GM18498 (cell line): ENCODE measurements around the gene CNTN4.

Experiments
- ATAC-seq: cut with Tn5 transposase; IDR thresholded peaks from one replicate; pipeline ENCODE4 v1.9.1; 2021; ENCODE audit warnings: mild to moderate bottlenecking, moderate library complexity; ENCODE audit not compliant: unreplicated experiment

Gene CNTN4

GRCh38 chr3:2148561-2149340 lies 50.1 kb downstream of the CNTN4 start:
- ATAC-seq: no peak

DNA sequence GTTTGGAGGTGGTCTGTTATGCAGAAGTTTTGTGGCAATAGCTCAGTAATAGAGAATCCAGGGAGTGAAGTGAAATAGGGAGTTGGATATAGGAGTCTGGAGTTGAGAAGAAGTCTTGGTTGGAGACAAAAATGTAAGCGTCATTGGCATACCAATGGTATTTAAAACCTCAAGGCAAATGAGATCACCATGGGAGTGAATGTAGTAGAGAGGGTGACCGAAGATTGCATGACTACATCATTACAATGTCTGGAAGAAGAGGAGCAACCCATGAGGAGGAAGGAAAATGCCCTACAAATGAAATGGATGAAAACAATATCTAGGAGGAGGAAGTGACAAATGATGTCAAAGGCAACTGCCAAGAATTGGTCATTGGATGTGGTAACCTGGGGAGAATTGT lies 54.4 kb downstream of the CNTN4 start:
- ATAC-seq: no peak

GRCh38 chr3:2153547-2153946 lies 54.9 kb downstream of the CNTN4 start:
- ATAC-seq: no peak

GRCh38 chr3:2154621-2155020 lies 56.0 kb downstream of the CNTN4 start:
- no peak for ATAC-seq

GRCh38 chr3:2156244-2156847 lies 57.7 kb downstream of the CNTN4 start:
- ATAC-seq: no peak

DNA sequence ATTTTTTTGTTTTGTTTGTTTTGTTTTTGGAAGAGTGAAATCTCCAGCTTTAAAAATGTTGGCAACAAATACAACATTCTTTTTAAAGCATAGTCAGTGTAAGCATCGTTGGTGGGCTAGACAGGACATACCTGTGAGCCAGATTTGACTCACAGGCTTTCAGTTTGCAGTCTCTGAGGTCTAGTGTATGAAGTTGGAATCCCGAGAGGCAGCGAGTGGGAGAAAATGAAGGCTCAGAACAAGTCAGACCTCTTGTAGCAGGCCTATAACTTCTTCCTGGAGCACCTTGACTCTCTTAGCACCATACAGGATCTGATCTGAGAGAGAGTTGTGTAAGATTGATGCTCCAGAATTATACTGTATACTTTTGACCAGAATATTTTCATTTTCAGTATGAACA lies 60.2 kb downstream of the CNTN4 start:
- no peak for ATAC-seq

GRCh38 chr3:2166552-2166951 lies 67.9 kb downstream of the CNTN4 start:
- ATAC-seq: no peak

- no peak for ATAC-seq
Observed at GRCh38 chr3:2172561-2173171, 74.0 kb downstream of the CNTN4 start.

- no peak for ATAC-seq
Observed at GRCh38 chr3:2180634-2181033, 82.0 kb downstream of the CNTN4 start.

DNA sequence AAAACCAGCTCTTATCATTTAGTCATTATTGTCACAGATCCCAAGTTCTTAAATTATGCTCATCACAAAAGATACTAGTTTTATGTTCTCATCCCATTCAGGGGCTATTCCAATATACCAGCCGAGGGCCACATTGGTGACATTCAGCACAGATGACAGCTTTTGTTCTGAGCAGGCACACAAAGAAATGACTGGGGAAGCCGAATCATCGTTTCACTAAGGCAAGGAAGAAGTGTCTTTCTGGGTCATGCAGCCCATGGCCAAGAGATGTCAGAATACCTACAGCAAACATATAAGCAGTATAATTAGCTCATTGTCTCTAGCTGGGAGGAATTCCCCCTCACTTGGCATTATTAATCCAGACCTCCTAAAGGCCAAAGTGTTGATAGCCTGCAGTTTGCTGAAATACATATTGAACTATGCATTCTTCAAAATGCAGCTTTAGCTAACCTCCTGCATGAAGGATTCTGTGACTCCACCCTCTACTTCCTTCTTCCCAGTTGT lies 100.2 kb downstream of the CNTN4 start:
- no peak for ATAC-seq

DNA sequence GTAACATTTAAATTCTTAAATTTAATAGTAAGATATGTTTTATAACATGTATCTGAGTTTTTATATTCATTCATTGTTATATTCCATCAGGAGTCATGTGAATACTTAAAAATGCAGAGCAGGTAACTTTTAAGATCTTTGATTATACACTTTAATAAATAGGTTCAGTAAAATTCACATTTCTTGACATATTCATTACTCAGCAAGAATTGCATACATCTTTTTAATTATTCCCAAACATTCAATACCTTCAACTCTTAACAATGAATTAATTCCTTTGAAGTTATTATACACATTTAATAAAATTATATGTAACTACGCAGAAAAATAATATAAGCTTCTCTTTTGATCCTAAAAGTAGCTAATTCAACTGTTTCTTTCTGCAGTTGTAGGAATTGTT lies 105.4 kb downstream of the CNTN4 start:
- no peak for ATAC-seq

GRCh38 chr3:2205692-2206091 lies 107.0 kb downstream of the CNTN4 start:
- no peak for ATAC-seq

GRCh38 chr3:2206536-2206935 lies 107.9 kb downstream of the CNTN4 start:
- no peak for ATAC-seq

DNA sequence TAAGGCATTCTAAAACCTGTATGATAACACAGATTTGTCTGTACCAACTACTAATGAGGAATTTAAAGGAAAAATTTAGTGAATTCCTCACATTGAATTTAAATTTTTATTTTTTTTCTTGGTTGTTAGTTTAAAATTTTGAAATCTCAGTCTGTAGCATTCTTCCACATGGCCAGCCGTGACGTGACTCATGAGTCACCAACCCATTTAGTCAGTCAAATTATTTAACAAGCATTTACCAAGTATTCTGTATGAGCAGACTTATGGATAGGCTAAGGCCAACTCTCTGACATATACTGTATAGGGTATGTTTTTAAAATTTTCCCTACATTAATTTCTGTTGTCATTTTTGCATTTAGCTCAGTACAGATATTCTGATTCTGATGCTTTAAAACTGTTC lies 112.9 kb downstream of the CNTN4 start:
- ATAC-seq: no peak

DNA sequence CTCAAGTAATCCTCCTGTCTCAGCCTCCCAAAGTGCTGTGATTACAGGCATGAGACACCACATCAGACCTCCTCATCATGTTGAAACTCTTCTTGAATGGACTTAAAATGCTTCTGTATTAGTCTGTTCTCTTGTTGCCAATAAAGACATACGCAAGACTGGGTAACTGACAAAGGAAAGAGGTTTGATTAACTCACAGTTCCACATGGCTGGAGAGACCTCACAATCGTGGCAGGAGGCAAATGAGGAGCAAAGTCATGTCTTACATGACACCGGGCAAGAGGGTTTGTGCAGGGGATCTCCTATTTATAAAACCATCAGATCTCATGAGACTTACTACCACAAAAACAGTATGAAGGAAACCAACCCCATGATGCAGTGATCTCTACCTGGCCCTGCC lies 113.5 kb downstream of the CNTN4 start:
- no peak for ATAC-seq

GRCh38 chr3:2218375-2218774 lies 119.7 kb downstream of the CNTN4 start:
- ATAC-seq: no peak

- ATAC-seq: no peak
Observed at GRCh38 chr3:2218816-2219215, 120.2 kb downstream of the CNTN4 start.

DNA sequence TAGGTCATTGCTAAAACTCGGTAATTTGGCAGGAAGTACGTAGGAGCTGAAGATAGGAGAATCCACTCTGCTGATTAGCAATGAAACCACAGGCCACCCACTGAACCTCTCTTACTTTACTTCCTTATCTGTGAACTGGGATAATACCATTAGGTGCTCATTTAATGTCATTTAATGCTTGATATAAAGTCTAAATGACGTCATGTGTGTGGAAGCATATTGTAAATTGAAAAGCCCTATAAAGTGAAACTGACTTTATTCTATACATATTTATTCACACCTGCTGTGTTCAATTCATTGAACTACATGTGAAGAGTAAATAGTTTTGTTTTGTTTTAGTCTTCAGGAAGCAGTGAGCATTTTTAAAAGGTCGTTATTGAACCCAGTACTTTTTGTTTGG lies 137.5 kb downstream of the CNTN4 start:
- no peak for ATAC-seq

- no peak for ATAC-seq
Observed at GRCh38 chr3:2244137-2244536, 145.5 kb downstream of the CNTN4 start.

DNA sequence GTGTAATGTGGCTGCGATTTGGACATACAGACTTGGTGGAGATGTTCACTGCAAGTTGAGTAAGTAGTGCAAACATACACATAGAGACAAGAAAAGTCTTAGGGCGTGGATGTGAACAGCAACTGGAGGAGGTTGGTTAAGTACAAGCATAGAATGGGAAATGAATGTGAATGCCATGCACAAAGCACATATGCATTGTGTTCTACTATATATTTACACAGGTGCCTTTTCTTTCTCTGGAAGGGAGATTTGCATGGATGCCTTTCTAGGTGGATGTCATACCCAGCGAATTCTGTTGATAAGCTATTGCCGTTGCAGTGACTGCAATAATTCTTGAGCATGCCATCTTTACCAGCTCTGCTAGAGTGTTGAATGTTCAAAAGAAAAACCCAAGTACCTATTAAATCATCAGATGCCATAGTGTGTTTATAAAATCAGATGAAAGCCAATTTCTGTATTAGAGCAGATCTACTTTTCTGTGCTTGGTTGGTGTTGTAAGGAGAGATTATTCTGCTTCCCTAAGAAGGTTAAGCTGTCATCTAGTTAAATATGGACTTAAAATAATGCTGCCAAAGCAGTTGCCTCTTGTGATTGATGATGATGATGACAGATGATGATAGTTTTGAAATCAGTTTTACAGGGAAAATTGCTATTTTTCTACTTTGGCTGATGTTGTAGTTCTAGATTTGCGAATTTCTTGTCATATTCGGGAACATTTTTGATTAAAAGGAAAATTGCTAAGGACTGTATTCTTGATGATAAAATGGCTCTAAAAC lies 148.4 kb downstream of the CNTN4 start:
- ATAC-seq: no peak

GRCh38 chr3:2247831-2248230 lies 149.2 kb downstream of the CNTN4 start:
- no peak for ATAC-seq
